ENCODE data around the gene NOSTRIN. TPM values are rescaled to one million over a fixed set of nuclear protein-coding genes. Genes with fewer than 3 reads are reported as not detected.

The NOSTRIN gene
- total and polyA plus RNA-seq, 2 donors (not counting 3 experiments of a cell fraction or from before 2014, with no cell fraction given), result 0.03 to 0.75 TPM

DNA sequence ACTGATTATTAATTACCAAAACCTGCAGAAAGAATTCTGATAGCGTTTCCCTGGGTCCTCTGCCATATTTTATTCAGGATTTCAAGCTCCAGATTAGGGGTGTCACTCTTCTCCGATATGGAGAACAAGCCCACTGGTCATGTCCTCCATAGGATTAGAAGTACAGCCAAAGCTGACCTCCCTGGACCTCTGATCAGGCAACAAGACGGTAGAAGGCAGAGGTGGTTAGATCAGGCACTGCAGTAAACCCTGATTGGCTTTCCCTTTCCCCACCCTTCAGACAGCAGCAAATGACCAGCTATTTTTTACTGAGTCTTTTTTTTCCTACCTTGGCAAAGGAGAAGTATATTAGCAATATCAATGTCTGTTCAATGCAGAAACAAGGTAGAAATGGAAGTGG lies 50.0 kb downstream of the NOSTRIN start:
- intact Hi-C loops (cut with micrococcal nuclease) (no loop called here), dilution Hi-C loops (cut with MboI; ENCODE audit: extremely low pct_ligation_motif_present, low sequenced_read_pairs) (no loop called here)
- Histone ChIP-seq H3K4me1 (ENCODE audit: control insufficient read depth, extremely low read depth, insufficient read depth, low read length) (peaks cover 2% of the 10 kb centered on the region), H3K9ac (replicated peaks; ENCODE audit: extremely low read depth, insufficient read depth, low read length) (no peak overlapping the region), H3K9me3 (replicated peaks; ENCODE audit: control insufficient read depth, insufficient read depth, low read length) (no peaks in the 10 kb centered on the region), H3K9me1 (replicated peaks; ENCODE audit: control insufficient read depth, extremely low read depth, insufficient read depth, low read length) (no peaks in the 10 kb centered on the region), H3K36me3 (ENCODE audit: control insufficient read depth in 2 of 2, extremely low read depth in 1 of 2, insufficient read depth in 2 of 2, low read length in 2 of 2) (no peaks in the 10 kb centered on the region), H3K4me3 (replicated peaks in 1 of 3; ENCODE audit: insufficient read depth in 1 of 3, low read depth in 1 of 3, low read length in 3 of 3) (no peak overlapping the region), H3K27ac (ENCODE audit: insufficient read depth, low read depth, low read length) (no peak overlapping the region), H3K79me2 (ENCODE audit: control insufficient read depth, insufficient read depth, low read length) (no peaks in the 10 kb centered on the region), H2AFZ (ENCODE audit: low read depth, low read length) (no peak overlapping the region), H4K20me1 (replicated peaks; ENCODE audit: control insufficient read depth, extremely low read depth, insufficient read depth, low read length) (no peaks in the 10 kb centered on the region), H3K4me2 (ENCODE audit: insufficient read depth, low read length) (no peak overlapping the region), H3K27me3 (ENCODE audit: control insufficient read depth in 2 of 2, insufficient read depth in 2 of 2, low read length in 2 of 2) (no peaks in the 10 kb centered on the region)
- CTCF ChIA-PET, result no interaction called here
- TF ChIP-seq EZH2 (IDR thresholded peaks at IDR 0.05; ENCODE audit: borderline replicate concordance, low read depth, low read length, severe bottlenecking), result no peak
- TF ChIP-seq MYC (IDR thresholded peaks at IDR 0.05; ENCODE audit: low read depth, low read length), result no peak
- no peak for TF ChIP-seq MAX (IDR thresholded peaks at IDR 0.05; ENCODE audit: insufficient read depth, insufficient read length)
- TF ChIP-seq CTCF (IDR thresholded peaks at IDR 0.05; ENCODE audit: extremely low read depth in 1 of 2, insufficient read depth in 1 of 2, low read depth in 1 of 2, low read length in 2 of 2), result no peak
- TF ChIP-seq POLR2AphosphoS5 (IDR thresholded peaks at IDR 0.05; ENCODE audit: insufficient read depth, low read depth, low read length), result no peak
- no peak for TF ChIP-seq GATA2 (IDR thresholded peaks at IDR 0.05; ENCODE audit: insufficient read depth, insufficient read length, low read depth, low read length)
- TF ChIP-seq FOS (IDR thresholded peaks at IDR 0.05; ENCODE audit: borderline replicate concordance, insufficient read depth, low read length), result no peak
- FAIRE-seq (no peak), DNase-seq (ENCODE audit: low read depth, low spot score) (no peak)
- POLR2A ChIA-PET, result no interaction called here
- BruUV-seq (replicated peaks), result no TSS peak
